ENCODE data around the gene DOK3. TPM values are rescaled to one million over a fixed set of nuclear protein-coding genes. Genes with fewer than 3 reads are reported as not detected.

The DOK3 gene
- polyA plus RNA-seq, 1 donor (not counting 4 experiments of a cell fraction or from before 2014, with no cell fraction given): 1.7 TPM

DNA sequence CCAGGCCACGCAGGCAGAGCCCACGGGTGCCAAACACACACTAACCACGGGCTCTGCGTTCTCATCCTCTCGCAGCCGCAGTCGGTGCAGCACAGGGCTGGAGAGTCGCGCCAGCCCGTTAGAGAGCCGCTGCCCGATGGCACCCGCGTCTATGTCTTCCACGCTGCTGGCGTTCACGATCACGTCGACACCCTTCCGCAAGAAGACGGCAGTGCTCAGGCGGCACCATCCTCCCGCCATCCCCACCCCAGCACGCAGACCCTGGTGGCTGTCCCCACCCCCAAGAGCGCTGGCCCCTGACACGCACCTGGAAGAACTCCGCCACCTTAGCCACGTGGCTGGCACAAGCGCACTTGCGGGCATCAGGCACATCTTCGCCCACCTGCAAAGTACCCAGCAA lies 42.2 kb downstream of the DOK3 start:
- Histone ChIP-seq H3K27ac (ENCODE audit: control insufficient read depth, insufficient read depth, low read length) (no peak overlapping the region), H3K4me1 (ENCODE audit: control insufficient read depth, extremely low read depth, insufficient read depth, low read length) (peaks cover 35% of the 10 kb centered on the region), H2AFZ (ENCODE audit: control insufficient read depth, low read length) (no peak overlapping the region), H3K4me3 (ENCODE audit: control insufficient read depth in 2 of 3, extremely low read depth in 1 of 3, insufficient read depth in 2 of 3, low read depth in 1 of 3, low read length in 3 of 3) (no peak overlapping the region), H4K20me1 (ENCODE audit: control insufficient read depth, extremely low read depth, insufficient read depth, low read length) (peaks cover 16% of the 10 kb centered on the region), H3K27me3 (ENCODE audit: control insufficient read depth, extremely low read depth, insufficient read depth, low read length) (no peaks in the 10 kb centered on the region), H3K9me3 (ENCODE audit: control insufficient read depth, low read depth, low read length) (no peaks in the 10 kb centered on the region), H3K4me2 (ENCODE audit: control insufficient read depth, extremely low read depth, insufficient read depth, low read depth, low read length) (no peak overlapping the region), H3K9me1 (ENCODE audit: control insufficient read depth, extremely low read depth, insufficient read depth, low read length) (peaks cover 10% of the 10 kb centered on the region), H3K9ac (ENCODE audit: control insufficient read depth, extremely low read depth, insufficient read depth, low read length) (no peak overlapping the region), H3K36me3 (ENCODE audit: control insufficient read depth in 2 of 2, extremely low read depth in 1 of 2, insufficient read depth in 2 of 2, low read length in 2 of 2) (peaks cover 14 to 20% of the 10 kb centered on the region in 2 experiments), H3K79me2 (ENCODE audit: control insufficient read depth, insufficient read depth, low read length) (peaks cover 23% of the 10 kb centered on the region)
- DNase-seq (ENCODE audit: low read depth, low spot score) (no peak), FAIRE-seq (no peak)
- TF ChIP-seq CTCF (optimal IDR thresholded peaks at IDR 0.05 in 1 of 3, IDR thresholded peaks at IDR 0.05 in 1 of 3, conservative IDR thresholded peaks at IDR 0.05 in 1 of 3; ENCODE audit: extremely low read depth in 1 of 3, insufficient read depth in 2 of 3, low read length in 3 of 3): no peak
- TF ChIP-seq EZH2 (IDR thresholded peaks at IDR 0.05; ENCODE audit: low read length): no peak
- dilution Hi-C loops (cut with MboI; ENCODE audit: extremely low pct_ligation_motif_present, low sequenced_read_pairs): no loop called here

DNA sequence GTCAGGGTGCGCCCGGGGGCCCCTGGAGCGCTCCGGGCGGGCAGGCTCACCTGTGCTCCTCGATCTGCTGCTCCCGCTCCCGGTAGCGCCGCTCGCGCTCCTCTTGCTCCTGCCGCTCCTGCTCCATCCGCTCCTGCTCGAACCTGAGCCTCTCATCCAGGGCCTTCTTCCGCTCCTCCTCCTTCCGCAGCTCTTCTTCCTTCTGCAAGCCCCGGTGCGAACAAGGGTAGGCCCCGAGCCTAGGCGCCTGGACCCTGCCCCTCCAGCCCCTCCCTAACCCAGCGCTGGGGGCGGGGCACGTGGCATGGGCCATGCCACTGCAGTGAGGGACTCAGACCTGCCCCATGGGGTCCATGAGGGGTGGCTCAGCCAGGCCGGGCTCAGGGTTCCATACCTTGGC lies 42.8 kb downstream of the DOK3 start:
- Histone ChIP-seq H3K4me1 (ENCODE audit: control insufficient read depth, extremely low read depth, insufficient read depth, low read length) (peaks cover 31% of the 10 kb centered on the region), H3K4me2 (ENCODE audit: control insufficient read depth, extremely low read depth, insufficient read depth, low read depth, low read length) (no peak overlapping the region), H3K9me1 (ENCODE audit: control insufficient read depth, extremely low read depth, insufficient read depth, low read length) (peaks cover 10% of the 10 kb centered on the region), H3K4me3 (ENCODE audit: control insufficient read depth in 2 of 3, extremely low read depth in 1 of 3, insufficient read depth in 2 of 3, low read depth in 1 of 3, low read length in 3 of 3) (no peak overlapping the region), H3K27ac (ENCODE audit: control insufficient read depth, insufficient read depth, low read length) (no peak overlapping the region), H4K20me1 (ENCODE audit: control insufficient read depth, extremely low read depth, insufficient read depth, low read length) (peaks cover 16% of the 10 kb centered on the region), H3K9ac (ENCODE audit: control insufficient read depth, extremely low read depth, insufficient read depth, low read length) (no peak overlapping the region), H3K27me3 (ENCODE audit: control insufficient read depth, extremely low read depth, insufficient read depth, low read length) (no peaks in the 10 kb centered on the region), H3K36me3 (ENCODE audit: control insufficient read depth in 2 of 2, extremely low read depth in 1 of 2, insufficient read depth in 2 of 2, low read length in 2 of 2) (peaks cover 14 to 23% of the 10 kb centered on the region in 2 experiments), H3K9me3 (ENCODE audit: control insufficient read depth, low read depth, low read length) (no peaks in the 10 kb centered on the region), H2AFZ (ENCODE audit: control insufficient read depth, low read length) (no peak overlapping the region), H3K79me2 (ENCODE audit: control insufficient read depth, insufficient read depth, low read length) (peaks cover 19% of the 10 kb centered on the region)
- dilution Hi-C loops (cut with MboI; ENCODE audit: extremely low pct_ligation_motif_present, low sequenced_read_pairs): no loop called here
- no peak for DNase-seq (ENCODE audit: low read depth, low spot score)
- TF ChIP-seq EZH2 (IDR thresholded peaks at IDR 0.05; ENCODE audit: low read length) (no peak), CTCF (optimal IDR thresholded peaks at IDR 0.05 in 1 of 3, IDR thresholded peaks at IDR 0.05 in 1 of 3, conservative IDR thresholded peaks at IDR 0.05 in 1 of 3; ENCODE audit: extremely low read depth in 1 of 3, insufficient read depth in 2 of 3, low read length in 3 of 3) (no peak)
- no peak for FAIRE-seq
